ENCODE results near the gene COL25A1.

DNA sequence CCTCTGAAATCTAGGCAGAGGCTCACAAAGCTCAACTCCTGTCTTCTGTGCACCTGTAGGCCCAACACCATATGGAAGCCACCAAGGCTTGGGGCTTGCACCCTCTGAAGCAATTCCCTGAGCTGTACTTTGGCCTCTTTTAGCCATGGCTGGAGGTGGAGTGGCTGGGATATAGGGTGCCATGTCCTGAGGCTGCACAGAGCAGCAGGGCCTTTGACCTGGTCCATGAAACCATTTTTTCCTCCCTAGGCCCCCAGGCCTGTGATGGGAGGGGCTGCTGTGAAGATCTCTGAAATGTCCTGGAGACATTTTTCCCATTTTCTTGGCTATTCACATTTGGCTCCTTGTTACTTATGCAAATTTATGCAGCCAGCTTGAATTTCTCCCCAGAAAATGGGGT, 20.9 kb upstream of the COL25A1 start:
- no peak for TF ChIP-seq POLR2A (IDR thresholded peaks at IDR 0.05; ENCODE audit: low read depth, low read length)
- no peak for TF ChIP-seq POLR2AphosphoS5 (IDR thresholded peaks at IDR 0.05; ENCODE audit: low read depth, low read length)

Data from GM12892 (cell line).